ENCODE data around the gene ATP2A2.
"Not testable (repeated sequence)": the region's sequence is repeated elsewhere in the genome, so short reads cannot be mapped to it uniquely, and the experiment has no call there.

ATP2A2 gene

DNA sequence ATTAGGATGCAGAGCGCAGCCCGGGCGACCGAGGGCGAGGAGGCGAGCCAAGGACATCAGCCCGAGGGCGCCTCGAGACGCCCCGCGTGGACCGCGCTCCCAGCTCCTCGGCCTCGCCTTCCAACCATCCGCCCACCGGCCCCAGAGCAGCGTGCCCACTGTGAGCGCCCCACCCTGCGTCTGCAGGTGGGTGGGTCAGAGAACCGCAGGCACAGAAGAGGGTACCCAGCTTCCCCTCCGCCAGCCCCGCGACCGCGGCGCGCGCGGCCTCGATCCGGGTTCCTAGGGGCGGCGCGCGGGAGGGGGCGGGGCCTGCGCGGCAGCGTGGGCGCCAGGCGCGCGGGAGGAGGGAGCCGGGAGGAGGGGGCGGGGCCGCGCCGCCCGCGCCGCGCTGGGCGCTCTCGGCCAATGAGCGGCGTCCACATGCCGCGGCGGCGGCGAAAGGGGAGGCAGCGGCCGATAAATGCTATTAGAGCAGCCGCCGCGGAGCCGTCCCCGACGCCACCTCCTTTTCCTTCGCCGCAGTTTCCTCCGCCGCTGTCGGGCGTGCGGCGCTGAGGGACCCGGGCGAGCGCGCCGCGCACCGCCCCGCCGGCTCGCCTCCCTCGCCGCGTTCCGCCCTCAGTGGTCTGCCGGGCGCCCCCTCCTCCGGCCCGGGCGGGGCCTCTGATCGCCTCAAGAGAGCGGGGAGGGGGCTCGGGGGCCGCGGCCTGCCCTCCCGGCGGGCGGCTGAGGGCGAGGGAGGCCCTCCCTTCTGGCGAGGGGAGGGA, at the start of gene ATP2A2:
Gene ATP2A2, plus strand, starts transcription at position 469 of the 770 bp plus-strand sequence. CDS start 543 bp downstream, outside the sequence.
- DNase-seq (ENCODE audit: low spot score): peak; percentile 91

DNA sequence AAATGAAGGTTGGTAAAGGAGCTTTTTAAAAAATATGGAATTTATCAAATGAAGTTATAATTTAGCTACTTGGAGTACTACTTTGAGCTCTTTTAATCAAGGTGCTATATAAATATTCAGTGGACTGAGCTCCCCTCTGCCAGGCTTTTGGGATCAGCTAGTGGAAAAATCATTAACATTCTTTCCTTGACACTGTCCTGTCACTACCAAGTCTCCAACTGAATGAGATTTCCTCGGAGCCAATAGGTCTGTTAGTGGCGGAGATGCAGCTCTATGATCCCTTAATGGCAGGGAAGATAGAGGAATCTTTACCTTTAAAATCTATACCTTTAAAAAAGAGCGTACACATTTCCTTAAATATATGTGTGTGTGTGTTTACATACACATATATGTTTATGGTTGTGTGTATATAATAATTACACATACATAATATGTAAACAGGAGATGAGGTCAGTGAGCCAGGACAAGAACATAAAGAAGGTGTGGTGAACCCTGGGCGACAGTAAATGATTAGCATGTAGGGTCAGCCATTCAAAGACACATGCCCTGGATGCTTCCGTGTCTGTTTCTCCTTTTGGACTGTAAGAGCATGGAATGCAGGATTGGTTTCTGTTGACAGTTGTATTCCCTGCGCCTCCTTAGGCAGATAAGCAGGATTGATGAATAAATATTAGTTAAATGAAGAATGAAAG, 47.7 kb upstream of the ATP2A2 start:
- DNase-seq (ENCODE audit: low spot score): no peak

DNA sequence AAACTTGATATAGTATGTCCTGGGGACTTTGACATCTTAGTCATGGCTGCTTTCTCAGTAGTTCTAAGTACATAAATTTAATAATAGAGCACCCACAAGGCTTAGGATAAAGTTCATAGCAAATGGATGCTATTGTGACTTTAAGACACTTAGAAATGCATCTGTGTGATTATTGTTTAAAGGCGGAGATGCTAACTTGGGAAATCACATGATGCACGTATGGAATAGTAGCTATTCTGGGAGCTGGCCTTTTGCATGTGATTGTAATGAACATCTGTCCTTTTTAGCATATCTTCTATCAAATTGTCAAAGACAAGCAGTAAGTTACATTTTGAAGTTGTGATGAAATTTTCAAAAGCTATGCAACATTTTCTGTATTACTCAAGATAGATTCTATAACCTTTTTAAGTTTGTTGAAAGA, 46.7 kb upstream of the ATP2A2 start:
- DNase-seq (ENCODE audit: low spot score): no peak

DNA sequence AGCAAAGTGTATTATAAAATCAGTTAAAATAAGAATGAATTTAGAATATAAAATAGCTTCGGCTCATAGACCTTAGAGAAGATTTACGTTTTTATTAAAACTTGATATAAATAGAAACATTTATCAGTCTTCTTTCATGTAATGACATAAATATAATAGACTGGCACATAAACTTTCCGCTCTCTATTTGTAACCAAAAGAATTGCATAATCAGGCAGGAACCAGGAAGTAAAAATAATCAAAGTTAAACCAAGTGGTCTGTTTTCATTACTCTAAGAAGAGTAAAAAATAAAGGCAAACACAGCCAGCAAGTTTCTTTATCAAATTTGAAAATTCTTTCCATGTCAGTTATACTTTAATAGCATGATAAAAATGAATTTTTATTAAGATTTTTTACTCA, 46.3 kb upstream of the ATP2A2 start:
- DNase-seq (ENCODE audit: low spot score): no peak

DNA sequence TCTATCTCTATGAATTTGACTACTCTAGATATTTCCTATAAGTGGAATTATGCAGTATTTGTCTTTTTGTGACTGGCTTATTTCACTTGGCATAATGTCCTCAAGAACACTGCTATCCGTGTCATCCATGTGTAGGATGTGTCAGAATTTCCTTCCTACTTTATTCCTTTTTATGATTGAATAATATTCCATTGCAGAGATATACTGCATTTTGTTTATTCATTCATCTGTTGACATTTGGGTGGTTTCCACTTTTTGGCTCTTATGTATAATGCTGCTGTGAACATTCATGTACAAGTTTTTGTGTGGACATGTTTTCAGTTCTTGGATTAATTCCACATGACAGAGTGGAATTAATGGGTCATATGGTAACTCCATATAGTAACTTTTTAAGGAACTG, 45.7 kb upstream of the ATP2A2 start:
- no peak for DNase-seq (ENCODE audit: low spot score)

DNA sequence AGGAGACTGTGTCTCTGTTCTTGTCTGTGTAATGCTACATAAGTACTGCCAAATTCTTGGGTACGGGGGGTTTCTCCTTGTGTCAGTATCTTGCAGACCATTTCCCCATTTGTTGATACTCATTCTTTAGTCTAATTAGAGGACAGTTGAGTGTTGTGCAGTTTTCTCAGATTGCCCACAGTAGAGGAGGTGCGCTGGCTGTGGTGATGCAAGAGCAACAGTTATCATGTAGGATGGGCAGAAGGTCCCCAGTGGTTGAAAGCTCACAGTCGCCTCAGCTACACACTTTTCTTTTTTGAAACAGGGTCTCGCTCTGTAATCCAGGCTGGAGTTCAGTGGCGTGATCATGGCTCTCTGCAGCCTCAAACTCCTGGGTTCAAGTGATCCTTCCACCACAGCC, 37.8 kb upstream of the ATP2A2 start:
- DNase-seq (ENCODE audit: low spot score): no peak

DNA sequence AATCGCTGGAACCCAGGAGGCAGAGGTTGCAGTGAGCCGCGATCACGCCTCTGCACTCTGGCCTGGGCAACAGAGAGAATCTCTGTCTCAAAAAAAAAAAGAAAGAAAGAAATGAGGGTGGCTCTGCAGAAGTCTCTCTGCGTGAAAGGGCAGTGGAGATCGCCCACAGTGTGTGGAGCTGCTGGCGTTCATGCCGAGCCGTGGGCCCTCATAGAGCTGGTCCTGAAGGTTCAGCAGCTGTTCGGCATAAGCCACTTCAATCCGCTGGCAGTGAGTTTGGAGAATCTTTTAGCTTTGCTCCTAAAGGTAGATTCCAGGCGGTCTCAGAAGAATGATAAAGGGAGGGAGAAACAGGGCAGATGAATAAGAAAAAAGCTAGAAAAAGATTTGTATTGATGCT, 36.7 kb upstream of the ATP2A2 start:
- no peak for DNase-seq (ENCODE audit: low spot score)

DNA sequence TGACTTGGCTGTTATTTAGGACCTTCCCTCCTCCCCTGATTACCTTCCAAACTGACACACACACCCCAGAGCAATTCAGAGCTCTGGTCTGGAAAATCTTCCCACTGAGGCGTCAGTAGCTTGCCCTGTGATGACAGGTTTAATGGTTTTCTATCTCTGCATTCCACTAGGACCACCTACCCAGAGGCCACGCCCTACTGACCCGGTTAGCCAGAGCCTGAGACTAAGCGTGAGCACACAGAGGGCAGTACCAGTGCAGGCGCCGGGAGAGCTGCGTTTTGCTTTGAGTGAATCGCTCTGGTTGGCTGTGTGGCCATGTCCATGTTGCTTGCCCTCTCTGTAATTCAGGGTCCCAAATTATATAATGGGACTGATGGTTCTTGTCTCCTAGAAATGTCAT, 36.2 kb upstream of the ATP2A2 start:
- no peak for DNase-seq (ENCODE audit: low spot score)

DNA sequence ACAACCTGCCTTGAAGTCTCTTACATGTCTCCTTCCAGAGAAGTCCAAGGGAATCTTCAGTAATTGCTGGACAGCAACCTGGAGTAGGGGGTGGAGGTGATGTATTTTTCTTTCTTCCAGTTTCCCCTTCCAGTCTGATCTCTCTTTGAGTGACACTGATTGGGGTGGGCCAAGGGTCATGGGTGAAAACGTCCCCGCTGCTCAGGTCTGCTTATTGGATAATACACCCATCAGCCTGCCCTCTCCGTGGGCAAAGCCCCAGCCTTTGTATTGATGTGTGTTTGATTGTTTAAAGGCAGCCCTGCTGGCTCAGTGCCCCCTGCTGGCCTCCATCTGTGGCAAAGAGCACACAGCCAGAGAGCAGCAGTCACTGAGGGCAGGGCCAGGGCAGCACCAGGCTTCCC, 35.7 kb upstream of the ATP2A2 start:
- DNase-seq (ENCODE audit: low spot score): peak; percentile 29

DNA sequence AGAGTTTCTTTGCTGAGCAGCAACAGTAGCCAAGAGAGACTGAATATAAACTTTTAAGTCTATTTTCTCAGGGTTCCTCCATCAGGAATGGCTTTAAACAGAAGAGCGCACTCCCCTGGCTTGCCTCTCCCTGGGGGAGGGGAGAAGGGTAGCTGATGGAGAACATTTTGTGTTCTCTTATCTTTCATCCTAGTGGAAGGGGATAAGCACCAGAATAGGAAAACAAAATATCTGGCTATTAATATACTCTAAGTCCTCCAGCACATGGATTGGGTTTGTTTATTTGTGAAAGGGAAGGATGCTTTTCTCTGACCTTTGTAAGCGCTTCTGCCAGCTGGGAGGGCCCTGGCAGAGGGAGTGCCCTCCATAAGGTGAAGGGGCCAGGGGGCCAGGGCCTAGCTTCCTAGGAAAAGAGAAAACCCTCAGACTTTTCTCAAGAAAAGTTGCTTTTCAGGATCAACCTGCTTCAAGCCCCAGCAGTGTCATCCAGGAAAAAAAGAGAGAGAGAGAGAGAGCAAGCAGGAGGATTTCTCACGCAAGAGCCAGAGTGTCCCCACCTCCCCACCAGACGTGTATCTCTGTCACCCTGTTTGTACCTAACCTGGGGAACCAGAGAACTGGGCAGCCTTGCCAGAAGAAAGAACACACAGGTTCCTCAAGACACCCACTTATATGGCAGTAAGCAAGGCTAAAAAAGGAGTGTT, 34.3 kb upstream of the ATP2A2 start:
- no peak for DNase-seq (ENCODE audit: low spot score)

DNA sequence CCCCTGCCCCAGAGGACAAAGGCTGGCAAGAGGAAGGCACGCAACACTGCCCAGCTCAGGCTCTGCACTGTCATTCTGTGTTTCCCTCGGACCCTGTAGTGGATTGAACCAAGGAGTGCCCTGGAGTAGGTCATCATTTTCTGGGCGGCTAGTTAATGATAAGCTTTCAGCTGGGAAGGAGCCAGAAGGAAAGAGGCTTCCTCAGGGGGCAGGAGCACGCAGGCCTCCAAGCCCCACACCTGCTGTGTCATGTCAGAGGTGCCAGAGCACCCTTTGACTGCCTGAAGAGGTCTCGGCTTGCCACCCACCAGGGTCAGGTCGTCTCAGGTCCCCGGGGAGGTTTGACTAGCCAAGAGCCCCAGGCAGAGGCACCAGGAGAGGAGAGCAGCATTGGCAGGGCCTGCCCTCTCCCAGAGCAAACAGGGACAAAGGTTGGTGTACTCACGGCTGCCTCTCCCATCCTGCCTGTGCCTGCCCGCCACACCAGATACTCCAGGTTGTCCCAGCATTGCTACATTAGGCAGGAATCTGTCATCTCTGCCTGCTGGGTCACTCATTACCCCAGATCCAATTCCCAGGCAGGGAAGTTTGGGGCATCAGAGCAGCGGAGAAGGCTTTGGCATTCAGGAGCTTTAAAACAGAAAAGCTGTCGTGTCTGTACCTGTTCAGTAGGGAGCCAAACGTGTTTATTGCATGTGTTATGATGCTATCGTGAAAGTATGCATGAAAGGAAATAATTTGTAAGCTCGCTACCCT, 33.5 kb upstream of the ATP2A2 start:
- DNase-seq (ENCODE audit: low spot score): no peak

DNA sequence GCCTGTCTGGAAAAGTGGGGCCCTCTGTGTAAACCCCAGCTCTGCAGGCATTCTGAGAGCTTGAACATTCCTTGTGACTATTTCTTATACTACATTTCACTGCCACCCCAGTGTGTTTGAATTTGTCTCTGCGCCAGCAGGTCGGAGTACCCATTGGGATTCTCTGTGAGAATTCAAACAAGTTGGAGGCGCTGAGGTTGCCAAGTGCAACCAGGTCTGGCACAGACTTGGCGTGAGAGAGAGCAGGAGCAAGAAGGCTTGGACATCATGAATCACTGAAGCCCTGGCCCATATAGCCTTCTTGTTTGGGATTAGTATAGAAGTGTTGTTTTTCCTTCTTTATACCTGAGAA, 33.0 kb upstream of the ATP2A2 start:
- no peak for DNase-seq (ENCODE audit: low spot score)

DNA sequence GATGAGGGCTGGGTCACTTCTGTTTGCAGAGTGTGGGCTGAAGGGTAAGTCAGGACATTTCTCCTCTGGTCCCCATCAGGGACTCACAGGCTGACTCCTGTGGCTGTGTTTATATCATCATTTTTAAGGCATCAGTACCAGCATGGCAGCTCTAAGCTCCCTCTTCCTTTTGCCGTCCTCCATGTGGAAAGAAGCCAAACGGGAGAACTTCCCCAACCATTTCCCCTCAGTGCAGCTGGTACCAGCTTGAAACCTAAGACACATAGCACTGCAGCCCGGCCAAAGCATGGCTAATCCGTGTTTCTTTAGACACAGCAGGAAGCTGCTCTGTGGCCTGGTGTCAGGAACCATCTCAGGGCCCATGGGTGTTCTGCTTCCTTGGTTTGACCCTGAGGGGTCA, 31.9 kb upstream of the ATP2A2 start:
- no peak for DNase-seq (ENCODE audit: low spot score)

DNA sequence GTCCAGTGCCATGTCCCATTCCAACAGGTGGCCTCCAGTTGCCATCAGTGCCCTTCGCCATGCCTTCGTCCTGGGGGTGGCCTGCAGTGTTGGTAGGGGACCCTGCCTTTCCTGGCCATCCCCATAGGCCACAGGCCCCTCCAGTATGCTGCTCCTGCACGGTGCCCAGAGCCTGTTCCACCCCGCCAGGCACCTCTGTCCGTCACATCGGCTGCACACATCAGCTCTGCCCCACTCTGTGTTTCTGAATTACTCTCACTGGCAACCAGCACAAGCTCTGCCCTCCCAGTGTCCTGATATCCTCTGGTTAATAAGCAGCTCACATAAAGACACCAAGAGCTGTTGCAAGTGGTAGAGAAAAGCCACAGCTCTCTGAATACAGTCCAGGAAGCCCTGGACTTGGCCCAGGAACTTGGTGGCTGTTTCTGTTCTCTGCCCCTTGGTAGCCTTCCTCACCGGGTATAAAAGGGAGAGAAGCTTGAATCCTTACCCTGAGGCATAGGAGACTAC, 31.3 kb upstream of the ATP2A2 start:
- DNase-seq (ENCODE audit: low spot score): no peak

DNA sequence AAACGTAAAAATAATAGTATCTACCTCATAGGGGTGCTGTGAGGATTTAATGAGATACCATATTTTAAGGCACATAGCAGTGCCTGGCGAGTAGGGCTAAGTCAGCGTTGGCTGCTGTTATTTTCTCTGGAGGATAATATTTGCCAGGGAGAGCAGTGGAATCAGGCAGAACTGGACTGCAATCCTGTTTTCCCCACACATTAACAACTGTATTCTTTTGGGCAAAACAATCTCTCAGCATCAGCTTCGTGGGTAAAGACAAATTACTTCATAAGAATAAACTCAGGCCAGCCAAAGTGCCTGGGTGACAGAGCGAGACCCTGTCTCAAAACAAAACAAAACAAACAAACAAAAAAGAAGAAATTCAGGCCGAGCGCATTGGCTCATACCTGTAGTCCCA, 29.7 kb upstream of the ATP2A2 start:
- DNase-seq (ENCODE audit: low spot score): no peak

DNA sequence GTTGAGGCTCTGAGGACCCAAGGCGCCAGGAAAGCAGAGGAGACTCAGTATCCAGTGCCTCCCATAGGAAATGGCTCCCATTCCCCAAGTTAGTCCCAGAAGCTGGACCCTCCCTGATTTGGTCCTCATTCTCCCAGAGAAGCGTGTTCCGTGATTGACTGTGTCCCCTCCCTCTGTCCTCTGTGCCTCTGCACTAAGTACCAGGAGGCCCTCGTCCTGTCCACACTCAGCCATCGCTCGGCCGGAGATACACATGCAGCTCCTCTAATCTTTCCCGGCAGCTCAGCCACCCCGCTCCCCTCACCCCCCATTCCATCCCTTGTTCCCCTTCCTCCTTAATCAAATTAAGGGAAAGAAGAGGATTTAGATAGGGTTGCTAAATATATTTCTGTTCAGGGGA, 28.3 kb upstream of the ATP2A2 start:
- DNase-seq (ENCODE audit: low spot score): no peak

DNA sequence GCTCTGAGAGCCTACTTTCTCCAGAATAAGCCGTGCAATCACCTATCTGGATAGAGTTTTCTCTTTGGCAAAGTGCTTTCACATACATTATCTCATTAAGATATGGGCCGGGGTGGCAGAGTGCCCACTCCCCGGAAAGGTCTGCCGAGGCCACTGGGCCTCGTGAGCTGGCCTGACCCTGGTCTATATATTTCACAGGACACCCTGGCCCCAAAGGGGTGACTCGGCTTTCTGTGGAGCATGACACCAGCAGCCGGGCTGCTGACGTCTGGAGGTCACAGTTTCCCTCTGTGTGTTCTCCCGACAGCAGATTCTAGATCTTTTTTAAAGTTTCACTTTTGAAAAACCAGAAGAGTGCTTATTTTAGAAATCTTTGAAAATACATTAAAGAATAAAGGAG, 27.9 kb upstream of the ATP2A2 start:
- DNase-seq (ENCODE audit: low spot score): no peak

DNA sequence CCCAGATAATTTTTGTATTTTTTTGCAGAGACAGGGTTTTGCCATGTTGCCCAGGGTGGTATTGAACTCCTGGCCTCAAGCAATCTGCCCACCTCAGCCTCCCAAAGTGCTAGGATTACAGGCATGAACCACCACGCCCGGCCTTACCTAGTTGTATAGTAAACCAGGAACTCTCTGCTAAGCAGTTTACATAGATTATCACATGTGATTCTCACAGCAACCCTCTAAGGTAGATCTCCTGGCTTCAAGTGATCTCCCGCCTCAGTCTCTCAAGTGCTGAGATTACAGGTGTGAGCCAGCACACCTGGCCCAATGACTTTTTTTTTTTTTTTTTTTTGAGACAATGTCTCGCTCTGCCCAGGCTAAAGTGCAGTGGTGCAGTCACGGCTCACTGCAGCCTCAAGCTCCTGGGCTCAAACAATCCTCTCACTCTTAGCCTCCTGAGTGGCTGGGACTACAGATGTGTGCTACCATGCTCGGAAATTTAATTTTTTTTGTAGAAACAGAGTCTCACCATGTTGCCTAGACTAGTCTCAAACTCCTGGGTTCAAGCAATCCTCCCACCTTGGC, 26.0 kb upstream of the ATP2A2 start:
- DNase-seq (ENCODE audit: low spot score): no peak

DNA sequence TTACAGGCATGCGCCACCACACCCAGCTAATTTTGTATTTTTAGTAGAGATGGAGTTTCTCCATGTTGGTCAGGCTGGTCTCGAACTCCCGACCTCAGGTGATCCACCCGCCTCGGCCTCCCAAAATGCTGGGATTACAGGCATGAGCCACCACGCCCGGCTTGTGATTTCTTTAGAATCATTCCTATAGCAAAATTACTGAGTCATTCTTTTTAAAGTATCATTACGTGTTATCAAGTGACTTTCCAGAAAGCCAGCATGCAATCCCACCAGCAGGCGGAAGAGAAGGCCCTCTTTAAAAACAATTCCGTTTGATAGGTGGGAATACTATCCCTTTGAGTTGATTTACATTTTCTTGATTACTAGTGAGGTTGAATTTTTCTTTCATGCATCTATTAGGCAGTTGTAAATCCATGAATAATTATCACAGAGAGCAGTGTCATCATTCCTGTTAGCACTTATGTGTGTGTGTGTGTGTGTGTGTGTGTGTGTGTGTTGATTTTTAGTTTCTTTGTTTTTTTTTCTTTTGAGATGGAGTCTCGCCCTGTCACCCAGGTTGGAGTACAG, 25.1 kb upstream of the ATP2A2 start:
- not testable (repeated sequence) for DNase-seq (ENCODE audit: low spot score)

DNA sequence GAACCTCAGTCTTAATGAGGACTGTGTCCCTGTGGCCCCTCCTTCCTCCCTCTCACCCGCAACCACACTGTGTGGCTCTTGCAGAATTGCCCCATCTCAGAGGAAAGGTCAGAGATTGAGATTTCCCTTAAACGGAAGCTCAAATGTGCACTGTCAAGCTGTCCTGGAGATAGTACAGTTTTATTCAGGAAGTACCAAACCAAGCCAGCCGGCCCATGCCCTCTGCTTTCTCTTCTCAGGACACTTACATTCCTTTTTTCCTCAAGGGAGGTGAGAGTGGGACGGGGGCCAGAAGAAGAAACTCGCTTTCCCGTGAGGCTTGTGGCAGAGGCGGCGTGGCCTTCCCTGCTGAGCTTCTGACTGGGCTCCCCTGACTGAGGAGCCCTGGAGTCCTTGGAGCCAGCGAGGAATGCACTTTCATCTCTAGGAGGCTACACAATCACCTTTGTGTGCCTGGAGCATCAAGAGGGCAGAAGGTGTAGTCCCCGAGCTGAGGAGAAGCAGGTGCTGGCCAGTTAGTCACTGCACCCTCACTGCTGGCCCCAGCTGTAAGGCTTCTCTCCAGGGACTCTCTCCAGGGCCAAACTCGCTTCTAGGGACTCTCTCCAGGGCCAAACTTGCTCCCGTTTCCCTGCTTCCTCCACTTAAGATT, 24.1 kb upstream of the ATP2A2 start:
- DNase-seq (ENCODE audit: low spot score): no peak

DNA sequence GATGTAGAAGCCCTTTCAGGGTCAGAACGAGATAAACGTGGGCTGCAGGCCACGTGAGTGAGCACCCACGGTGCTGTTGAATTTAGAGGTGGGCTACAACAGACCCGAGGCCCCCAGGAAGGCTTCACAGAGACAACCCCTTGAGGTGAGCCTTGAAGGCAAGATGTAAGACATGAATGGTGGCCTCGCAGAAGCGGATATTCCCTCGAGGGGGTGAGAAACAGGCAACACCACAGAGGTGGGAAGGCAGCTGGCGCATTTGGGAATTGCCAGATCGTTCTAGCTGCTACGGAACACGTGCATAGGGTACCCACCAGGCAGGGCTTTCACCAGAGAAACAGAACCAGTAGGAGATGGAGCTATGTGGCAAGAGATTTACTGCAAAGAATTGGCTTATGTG, 22.6 kb upstream of the ATP2A2 start:
- DNase-seq (ENCODE audit: low spot score): no peak
